ENCODE results near the gene MYOG. TPM values are rescaled to one million over a fixed set of nuclear protein-coding genes. Genes with fewer than 3 reads are reported as not detected.

Gene MYOG
- total RNA-seq, 1 donor from 2014 or later = not detected

DNA sequence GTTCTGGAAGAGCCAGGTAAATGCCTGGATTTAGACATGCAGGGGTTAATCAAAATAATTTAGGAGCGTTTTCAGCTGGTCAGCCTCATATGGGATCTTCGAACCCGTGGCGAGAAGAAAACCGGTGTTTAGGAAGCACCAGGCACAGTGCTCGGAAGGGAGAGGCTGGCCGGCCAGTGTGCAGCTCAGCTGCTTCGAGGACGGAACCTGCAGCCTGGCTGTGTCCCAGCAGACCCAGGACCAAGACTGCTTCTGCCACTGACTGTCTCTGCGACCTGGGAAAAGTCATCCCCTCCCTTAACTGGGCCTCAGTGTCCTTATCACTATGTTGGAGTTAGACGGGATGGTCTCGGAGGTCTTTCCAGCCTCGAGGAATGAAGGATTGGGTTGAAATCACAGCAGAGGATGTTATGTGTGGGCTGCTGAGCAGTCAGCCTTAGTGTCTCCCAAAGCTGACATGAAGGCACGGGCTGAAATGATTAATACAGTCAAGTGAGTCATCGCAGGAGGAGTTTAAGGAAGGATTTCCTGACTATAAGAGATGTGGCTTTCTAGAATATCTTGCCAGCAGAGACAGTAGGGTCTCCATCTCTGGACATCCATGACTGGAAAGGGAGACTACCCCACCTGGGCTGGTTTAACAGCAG lies 38.7 kb downstream of the MYOG start:
- DNase-seq (ENCODE audit: low spot score) = no peak

DNA sequence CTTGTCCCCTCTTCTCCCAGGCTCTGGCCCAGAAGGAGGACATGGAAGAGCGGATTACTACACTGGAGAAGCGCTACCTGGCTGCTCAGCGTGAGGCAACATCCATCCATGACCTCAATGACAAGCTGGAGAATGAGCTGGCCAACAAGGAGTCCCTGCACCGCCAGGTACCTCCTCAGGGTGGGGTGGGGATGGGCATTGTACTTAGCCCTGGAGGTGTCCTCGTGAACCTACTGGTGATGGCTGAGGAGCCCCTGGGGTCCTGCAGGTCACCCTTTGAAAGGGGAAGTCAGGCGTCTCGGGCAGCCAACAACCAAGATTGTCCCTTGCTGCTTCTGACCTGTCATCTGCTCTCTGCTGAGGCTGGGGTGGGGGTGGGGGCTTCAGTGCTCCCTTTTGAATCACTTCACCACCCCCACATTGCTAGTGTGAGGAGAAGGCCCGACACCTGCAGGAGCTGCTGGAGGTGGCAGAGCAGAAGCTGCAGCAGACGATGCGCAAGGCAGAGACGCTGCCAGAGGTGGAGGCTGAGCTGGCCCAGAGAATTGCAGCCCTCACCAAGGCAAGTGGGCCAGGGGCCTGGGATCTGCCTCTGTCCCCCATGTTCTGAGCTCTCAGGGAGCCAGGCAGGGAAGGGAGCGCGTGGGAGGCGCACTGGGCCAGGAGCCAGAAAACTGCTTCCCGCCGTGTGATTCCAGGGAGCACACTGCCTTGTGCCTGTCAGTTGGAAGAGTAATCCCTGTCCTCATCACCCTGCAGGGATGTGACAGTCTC lies 39.8 kb downstream of the MYOG start:
- DNase-seq (ENCODE audit: low spot score) = no peak

DNA sequence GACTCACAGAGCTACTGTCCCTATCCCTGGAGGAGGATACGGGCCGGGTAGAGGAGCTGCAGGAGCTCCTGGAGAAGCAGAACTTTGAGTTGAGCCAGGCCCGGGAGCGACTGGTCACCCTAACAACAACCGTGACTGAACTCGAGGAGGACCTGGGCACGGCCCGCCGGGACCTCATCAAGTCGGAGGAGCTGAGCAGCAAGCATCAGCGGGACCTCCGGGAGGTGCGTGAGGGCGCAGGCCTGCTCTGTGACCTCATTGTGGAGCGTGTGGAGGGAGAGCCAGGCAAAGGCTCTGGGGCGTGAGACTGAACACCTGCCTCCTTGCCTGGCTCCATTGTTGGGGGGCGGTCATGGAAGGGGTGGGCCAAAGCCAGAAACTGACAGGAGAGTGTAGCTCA lies 40.5 kb downstream of the MYOG start:
- DNase-seq (ENCODE audit: low spot score) = no peak

DNA sequence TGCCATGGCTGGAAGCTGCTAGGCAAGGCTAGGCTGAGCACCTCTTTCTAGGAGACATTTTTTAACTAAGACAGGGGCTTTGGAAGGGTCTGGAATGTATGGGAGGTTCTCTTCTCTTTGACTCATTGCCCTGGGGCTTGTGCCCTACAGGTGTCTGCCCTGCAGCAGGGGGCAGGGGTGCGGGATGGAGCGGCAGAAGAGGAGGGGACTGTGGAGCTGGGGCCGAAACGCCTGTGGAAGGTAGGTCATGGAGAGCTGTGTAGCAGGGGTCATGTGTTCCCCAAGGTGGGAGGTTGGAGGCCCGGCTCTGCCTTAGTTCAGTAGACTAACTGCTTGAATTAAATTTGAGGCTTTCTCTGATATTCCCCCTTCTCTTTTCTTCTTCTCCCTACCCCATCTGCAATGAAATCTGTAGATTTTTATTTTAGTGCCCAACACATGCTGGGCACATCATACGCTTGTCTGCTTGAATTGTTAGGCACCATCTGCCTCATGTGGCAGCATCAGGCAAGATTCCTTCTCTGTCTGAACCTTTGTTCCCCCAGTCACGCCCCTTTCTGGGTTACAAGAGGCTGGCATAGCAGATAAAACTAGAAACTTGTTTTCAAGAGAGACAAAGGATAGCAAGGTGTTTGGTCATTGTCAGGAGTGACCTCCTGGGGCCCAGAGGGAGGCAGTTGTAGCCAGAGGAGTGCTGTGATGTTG lies 41.1 kb downstream of the MYOG start:
- DNase-seq (ENCODE audit: low spot score) = no peak

DNA sequence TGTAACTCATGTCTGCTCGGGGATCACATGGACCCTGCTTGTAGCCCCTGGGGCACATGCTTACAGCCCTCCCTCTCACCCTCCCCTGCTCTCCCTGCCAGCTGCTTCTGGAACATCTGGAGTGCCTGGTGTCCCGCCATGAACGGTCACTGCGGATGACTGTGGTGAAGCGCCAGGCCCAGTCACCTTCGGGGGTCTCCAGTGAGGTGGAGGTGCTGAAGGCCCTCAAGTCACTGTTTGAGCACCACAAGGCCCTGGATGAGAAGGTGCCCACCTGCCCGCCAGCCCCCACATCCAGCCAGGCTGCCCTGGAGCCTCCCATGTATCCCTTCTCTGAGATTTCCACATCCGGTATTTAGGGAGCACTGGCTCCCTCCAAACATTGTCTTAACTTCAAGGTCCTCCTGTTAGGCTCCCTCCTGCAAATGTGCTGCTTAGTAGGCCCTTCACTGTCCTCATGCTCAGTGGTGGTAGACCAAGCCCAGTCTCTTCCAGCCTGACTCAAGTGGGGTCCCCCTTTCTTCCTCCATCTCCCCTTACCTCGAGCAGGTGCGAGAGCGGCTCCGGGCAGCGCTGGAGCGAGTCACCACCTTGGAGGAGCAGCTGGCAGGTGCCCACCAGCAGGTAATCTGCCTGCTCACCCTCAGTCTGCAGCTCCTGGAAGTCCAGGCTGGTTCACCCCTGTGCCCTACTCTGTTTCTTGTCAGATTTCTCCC lies 41.8 kb downstream of the MYOG start:
- DNase-seq (ENCODE audit: low spot score) = no peak

DNA sequence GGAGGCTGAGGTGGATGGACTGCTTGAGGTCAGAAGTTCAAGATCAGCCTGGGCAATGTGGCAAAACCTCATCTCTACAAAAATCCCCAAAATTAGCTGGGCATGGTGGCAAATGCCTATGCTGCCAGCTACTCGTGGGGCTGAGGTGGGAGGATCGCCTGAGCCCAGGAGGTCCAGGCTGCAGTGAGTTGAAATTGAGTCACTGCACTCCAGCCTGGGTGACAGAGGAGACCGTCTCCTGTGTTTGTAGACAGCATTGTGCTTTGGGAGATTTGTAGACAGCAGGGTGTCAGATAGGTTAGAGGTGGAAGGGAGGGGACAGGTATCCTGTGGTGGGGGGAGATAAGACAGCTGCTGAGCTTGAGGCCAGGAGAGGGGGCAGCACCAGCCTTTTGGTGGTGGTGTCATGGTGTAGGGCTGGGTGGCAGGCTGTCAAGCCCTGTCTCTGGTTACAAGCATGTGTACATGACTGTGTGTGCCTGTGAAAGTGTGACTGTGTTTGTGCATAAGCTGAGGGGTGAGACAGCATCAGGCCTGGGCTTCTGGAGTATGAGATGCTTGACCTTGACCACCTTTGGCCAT lies 44.4 kb downstream of the MYOG start:
- DNase-seq (ENCODE audit: low spot score) = no peak

DNA sequence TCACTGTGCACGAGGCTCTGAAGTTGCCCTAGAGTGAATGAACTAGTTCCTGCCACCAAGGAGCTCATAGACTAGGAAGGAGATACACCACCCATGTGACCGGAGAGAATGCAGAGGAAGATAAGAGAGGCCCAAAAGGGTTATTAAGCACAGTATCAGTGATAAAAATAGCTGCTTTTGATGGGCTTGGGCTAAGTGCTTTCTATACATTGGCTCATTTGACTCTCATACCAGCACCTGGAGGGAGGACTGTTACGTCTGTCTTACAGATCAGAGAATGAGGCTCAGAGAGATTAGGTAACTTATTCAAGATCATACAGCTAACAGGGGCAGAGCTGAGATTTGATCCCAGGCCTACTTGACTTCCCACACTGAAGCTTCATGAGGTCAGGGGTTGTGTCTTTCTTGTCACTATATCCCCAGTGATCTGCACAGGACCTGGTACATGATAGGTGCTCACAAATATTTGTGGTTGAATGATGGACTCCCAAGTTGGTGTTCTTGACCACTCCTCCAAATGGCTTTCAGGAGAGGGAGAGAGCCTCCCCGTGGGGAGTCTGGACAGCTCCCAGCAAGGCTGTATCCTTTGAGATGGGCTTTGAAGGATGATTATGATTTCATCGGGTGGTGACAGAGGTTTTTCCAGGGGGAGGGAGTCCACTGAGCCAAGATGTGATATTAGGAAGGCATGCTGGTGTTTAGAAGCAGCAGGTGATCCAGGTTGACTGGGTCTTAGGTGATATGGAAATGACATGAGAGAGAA lies 45.1 kb downstream of the MYOG start:
- DNase-seq (ENCODE audit: low spot score) = no peak

DNA sequence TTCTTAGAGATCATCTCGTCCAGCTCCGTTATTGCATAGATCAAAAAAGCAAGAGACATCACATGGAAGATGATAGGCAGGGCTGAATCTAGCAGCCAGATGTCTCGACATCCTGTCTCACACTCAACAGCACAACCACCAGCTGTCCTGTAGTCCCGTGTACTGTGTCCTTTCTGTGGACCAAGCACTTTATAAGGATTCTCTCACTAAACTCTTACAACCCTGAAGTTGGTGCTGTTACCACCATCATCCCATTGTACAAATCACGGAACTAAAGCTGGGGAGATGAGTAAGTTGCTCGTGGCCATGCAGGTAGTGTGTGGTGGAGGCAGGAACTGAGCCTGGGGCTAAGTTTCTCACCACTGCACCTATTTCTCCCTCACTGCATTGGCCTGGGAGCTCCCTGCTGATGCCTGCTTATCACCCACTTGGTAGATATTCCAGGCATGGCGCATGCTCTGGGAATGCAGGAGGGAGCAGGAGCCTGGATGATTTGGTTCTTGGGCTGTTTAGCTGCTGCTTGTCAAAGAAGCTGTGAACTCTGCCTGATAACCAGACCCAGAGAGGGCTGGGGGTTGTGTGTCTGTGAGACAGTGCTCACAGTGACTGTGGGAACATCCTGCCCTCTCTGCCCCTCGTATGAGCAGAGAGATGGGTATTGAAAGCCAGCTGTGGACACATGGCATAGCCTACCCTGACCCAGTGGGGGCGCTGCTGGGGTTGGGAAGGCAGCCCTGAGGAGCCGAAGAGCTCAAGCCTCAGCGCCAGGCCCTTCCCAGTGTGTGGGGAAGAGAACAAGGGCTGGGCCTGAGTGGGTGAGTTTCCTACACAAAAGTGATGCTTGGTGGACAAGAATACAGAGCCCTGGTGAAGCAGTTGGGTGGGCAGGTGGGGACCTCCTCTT lies 46.0 kb downstream of the MYOG start:
- no peak for DNase-seq (ENCODE audit: low spot score)

DNA sequence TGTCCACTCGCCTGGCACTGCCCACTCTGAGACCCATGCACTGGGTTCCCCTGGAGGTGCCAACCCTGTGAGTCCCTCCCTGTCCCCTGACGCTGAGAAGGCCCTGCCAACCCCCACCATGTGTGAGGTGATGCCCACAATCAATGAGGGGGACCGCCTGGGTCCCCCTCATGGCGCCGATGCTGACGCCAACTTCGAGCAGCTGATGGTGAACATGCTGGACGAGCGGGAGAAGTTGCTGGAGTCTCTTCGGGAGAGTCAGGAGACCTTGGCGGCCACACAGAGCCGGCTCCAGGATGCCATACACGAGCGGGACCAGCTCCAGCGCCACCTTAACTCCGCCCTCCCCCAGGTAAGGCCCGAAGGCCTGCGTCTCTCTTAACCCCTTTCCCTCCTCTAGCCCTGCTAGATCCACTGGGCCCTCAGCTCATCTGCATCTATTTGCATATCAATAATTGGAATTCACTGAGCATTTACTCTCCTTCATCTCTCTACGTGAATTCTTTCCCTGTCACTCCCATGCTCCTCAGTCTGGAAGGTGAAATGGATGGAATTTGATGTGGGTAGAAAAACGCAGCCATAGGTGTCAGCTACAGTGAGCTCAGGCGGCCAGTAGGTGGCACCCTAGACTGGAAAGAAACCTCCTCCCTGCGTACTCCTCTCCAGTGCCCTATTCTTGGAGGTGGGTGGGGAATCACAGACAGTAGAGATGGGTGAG lies 46.8 kb downstream of the MYOG start:
- peak; percentile 77 for DNase-seq (ENCODE audit: low spot score)

DNA sequence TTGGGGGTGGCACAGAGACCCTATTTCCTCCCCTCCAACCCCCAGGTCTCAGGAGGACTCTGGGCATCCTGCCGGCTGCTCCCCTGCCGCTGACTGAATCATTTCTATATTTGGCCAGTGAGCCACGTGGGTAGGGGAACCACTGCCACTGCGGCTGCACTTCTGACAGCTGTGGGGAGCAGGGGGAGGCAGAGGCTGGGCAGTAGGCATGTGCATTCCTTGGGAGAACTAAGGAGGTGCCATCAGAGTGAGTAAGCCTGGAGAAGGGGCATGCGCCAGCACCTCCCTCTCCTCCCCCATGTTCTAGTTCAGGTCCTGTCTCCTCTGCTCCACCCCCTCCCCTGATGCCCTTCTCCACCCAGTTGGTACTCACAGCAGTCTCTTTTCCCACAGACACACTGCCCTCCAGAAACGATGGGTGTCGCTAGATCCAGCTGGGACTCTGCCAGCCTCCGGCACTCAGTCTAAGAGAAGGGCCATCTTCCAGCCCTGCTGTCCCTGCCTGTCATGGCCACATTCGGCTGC lies 47.5 kb downstream of the MYOG start:
- DNase-seq (ENCODE audit: low spot score) = peak; percentile 45

DNA sequence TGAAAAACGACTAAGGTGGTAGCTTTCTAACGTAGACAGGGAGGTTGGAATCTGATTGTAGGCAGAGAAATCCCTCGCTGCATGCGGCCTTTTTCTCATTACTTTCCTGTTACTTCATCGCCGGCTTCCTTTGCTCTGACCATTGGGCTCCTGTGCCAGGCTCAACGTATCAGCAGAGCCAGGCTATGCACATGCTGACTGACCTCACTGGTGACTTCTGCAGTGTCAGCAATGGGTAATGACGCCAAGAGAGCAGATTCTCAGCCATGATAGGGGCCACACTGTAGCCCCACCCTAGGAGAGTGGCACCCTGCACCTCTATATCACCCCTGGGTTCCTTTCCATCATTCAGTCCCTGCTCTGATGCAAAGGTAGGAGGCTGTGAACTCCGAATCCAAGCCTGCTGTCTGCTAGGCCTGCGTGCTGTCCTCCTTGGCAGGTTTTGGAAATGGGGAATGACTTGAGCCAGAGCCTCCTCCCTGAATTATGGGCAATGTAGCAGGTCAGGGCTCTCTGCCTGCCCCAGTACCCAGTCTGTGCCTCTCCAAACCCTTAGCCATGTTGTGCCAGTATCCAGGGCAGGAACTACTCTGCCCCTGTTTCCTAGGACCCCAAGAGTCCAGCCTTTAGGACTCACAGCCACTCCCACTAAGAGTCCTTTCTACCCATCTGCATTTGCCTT lies 48.2 kb downstream of the MYOG start:
- no peak for DNase-seq (ENCODE audit: low spot score)

DNA sequence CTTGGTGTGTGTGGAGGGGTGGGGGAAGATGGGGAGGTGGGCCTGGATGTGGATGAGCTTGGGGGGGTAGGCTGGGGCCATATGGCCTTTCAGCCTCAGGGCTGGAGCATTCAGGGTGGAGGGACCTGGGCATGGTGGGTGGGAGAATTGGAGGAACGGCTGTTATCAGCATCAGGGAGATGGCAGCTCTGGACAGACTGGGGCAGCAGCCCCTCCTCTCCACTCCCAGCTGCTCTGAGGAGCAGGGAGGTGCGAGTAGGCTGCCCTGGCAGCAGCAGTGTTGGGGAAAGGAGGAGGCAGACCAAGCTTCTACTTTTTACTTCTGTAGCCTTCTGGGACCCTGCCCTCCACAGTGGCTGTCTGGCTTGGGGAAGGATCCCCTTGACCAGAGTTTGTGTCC lies 49.3 kb downstream of the MYOG start:
- no peak for DNase-seq (ENCODE audit: low spot score)

DNA sequence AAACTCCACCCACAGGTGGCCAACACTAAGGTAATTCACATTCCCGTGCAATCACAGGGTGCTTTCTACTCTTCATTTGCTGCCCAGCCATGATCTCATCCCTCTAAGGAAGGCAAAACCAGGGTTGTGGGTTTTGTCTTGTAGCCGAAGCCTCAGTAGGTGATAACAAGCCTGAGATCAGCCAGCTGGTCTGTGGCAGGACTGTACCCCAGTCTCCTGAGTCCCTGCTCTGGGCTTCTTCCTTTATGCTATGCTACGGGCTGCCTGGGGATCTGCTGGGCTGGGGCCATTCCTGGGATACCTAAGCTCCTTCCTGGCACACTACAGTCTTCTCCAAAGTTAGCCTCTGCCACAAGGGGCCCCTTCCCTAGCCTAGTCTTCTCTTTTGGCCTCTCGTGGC lies 49.7 kb downstream of the MYOG start:
- DNase-seq (ENCODE audit: low spot score) = no peak

DNA sequence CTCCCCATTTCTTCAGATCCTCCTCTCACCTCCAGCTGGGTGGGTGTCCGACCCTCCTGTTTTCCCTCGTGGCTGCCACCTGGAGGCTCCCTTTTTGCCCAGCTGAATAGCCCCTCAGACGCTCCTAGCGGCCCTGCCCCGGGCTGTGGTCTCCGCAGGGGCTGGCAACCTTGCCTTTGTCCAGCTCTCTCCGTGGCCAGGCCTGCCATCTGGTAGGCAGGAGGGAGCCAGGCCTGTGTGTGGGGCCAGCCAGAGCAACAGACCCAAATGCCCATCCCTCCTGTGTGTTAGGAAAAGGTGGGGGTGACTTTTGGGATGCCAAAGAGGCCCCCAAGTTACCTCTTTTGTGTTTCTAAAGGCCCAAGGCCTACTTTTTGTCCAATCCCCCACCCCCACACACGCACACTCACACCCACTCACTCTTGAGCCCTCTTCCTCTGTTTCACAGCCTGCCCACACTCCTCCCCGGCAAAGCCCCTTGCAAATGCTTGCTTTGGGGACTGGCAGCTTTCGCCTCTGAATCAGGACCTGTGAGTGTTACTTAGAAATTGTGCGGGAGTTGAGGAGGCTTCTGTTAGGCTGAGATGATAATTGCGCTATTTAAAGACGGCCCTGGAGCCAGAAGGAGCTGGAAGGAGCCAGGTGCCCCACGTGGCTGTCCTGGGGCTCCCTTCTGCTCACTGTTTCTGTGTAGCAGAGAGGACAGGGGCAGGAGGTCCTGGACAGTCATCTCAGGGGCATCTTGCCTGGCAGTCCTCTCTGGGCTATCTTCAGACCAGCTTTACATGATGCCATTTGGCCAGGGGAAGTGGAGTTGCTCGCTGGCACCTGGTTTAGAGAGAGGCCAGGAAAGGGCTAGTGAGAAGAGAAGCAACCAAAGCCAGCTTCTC lies 50.5 kb downstream of the MYOG start:
- DNase-seq (ENCODE audit: low spot score) = no peak

DNA sequence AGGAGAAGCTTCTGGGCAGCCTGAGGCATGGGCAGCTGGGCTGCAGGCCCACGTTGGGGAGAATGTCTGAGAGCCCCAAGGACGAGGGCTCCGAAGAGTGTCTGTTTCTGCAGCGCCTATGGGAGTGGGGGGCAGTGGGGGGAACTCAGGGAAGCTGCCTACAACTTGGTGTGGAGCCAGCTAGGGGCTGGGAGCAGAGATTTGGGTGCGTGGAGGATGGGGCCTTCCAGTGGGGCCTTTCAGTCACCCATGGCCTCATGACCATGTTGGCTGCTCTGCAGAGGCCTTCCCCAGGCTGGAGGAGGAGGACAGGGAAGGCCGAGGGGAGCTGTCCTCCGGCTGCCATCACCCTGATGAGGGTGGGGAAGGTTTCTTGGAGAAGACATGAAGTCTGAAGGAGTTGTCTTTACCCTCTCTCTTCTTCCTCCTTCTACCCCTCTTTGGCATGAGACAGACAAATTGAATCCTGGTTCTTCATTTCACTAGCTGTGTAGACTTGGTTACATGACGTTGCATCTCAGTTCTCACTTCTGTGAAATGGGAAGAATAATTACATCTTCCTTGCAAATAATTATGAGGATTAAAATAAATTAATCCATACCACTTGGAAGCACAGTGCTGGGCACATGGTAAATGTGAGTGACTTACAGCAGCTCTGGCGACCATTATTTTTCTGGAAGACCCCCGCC lies 51.2 kb downstream of the MYOG start:
- DNase-seq (ENCODE audit: low spot score) = no peak

DNA sequence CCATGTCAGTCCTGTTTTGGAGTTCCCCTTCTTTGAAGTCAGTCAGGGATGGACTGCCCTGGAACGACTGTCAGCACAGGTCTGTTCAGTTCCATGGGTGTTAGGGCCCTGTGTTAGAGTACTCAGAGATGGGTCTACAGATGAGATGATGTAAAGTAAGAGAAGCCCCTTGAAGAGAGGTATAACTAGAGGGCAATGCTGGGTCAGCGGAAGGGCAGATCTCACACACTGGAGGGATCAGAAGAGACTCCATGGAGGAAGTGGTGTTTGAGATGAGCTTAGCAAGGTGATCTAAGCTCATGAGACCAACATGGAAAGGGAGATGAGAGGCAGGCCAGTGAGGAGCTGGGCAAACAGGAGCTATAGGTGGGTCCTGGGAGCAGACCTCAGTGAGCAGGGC lies 51.9 kb downstream of the MYOG start:
- no peak for DNase-seq (ENCODE audit: low spot score)

DNA sequence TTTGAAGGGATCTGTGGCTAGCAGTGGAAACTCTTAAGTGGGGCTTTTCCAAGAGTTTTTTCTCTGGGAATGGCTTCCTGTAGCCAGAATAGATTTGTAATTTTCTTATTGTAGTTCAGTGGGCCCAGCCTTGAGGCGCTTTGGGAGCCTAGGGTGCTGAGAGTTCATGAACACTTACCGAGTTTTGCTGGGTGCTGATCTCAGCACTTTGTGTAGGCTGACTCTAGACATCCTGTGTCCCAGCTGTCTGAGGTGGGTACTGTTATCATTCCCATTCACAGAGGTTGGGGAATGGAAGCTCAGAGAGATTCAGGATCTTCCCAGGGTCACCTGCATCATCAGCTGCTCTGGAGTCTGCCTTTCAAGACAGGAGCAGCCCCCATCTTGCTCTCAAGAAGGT lies 52.5 kb downstream of the MYOG start:
- DNase-seq (ENCODE audit: low spot score) = no peak

Data from mucosa of gallbladder (tissue), 1 donor.